ENCODE results near the gene MAST1. TPM values are rescaled to one million over a fixed set of nuclear protein-coding genes. Genes with fewer than 3 reads are reported as not detected.
A peak's percentile ranks its signal among the peaks of the same experiment; 100 is the strongest.

The MAST1 gene
- total RNA-seq, 4 donors from 2014 or later: 0.56 TPM; not detected in 3

DNA sequence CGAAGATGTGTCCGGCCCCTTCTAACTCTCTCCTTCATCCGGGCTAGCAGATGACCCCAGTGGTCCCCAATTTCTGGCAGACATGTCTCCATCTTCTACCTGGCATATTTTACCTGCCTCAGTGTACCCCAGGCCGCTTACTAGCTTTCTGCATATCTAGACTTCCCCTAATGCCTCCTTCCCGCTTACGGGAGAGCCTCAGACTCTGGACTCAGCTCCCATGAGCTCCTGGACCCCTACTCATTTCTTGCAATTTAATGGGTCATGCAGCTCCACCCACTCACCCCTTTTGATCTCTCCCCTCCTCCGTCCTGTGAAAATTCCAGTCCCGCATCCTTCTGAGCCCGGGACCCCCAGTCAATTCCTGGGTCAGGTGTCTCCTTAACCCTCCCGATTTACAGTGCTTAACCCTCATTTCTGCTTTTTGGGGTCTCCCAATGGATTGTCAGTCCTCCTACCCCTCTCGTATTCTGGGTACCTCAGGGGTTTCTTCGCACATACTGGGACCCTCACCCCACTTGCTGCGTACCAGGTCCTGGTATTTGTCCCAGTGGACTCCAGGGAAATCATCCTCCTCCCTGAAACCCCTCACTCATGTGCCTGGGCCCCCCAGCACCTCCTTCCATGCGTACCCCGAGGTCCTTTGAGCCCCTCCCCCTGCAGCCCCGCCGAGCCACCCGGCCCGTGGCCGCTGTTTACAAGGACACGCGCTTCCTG is 47.5 kb upstream of the MAST1 start:
- peak overlapping the region in 2 of 3 donors; percentile 19 to 90 for H3K4me3 ChIP-seq (replicated peaks in 1 of 3)
- H3K4me1 ChIP-seq: peaks cover 42 to 50% of the 10 kb centered on the region in 2 donors
- WGBS, 2 donors: 4 to 5% methylated on average over 17 to 22 of the region's 22 CpGs
- no peaks in the 10 kb centered on the region for H3K9me3 ChIP-seq
- intact Hi-C loops (cut with DNase I): no loop called here
- DNase-seq: peak in 1 of 2 donors; percentile 20
- peak overlapping the region; percentile 96 to 99 (median 96) for H3K27ac ChIP-seq
- TF ChIP-seq, protein P1, sequence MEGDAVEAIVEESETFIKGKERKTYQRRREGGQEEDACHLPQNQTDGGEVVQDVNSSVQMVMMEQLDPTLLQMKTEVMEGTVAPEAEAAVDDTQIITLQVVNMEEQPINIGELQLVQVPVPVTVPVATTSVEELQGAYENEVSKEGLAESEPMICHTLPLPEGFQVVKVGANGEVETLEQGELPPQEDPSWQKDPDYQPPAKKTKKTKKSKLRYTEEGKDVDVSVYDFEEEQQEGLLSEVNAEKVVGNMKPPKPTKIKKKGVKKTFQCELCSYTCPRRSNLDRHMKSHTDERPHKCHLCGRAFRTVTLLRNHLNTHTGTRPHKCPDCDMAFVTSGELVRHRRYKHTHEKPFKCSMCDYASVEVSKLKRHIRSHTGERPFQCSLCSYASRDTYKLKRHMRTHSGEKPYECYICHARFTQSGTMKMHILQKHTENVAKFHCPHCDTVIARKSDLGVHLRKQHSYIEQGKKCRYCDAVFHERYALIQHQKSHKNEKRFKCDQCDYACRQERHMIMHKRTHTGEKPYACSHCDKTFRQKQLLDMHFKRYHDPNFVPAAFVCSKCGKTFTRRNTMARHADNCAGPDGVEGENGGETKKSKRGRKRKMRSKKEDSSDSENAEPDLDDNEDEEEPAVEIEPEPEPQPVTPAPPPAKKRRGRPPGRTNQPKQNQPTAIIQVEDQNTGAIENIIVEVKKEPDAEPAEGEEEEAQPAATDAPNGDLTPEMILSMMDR (IDR thresholded peaks at IDR 0.05): no peak
- TF ChIP-seq POLR2A (IDR thresholded peaks at IDR 0.05): no peak
- H3K27me3 ChIP-seq: no peaks in the 10 kb centered on the region
- H3K36me3 ChIP-seq: peaks cover 0 to 16% of the 10 kb centered on the region in 2 donors

DNA sequence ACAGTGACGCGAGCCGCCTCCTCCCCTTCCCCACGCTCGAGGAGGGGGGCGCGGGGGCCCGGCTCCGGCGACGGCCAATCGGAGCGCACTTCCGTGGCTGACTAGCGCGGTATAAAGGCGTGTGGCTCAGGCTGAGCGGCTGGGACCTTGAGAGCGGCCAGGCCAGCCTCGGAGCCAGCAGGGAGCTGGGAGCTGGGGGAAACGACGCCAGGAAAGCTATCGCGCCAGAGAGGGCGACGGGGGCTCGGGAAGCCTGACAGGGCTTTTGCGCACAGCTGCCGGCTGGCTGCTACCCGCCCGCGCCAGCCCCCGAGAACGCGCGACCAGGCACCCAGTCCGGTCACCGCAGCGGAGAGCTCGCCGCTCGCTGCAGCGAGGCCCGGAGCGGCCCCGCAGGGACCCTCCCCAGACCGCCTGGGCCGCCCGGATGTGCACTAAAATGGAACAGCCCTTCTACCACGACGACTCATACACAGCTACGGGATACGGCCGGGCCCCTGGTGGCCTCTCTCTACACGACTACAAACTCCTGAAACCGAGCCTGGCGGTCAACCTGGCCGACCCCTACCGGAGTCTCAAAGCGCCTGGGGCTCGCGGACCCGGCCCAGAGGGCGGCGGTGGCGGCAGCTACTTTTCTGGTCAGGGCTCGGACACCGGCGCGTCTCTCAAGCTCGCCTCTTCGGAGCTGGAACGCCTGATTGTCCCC is 46.8 kb upstream of the MAST1 start, which contains the start of gene JUNB:
Gene JUNB (plus strand): TSS at position 142 of the 706 bp plus-strand sequence. CDS start 286 bp downstream, at position 428.
- intact Hi-C loops (cut with DNase I): no loop called here
- H3K4me1 ChIP-seq: peaks cover 41 to 50% of the 10 kb centered on the region in 2 donors
- H3K27ac ChIP-seq: peak within 1 kb of the TSS; percentile 96 to 99 (median 96)
- no peaks in the 10 kb centered on the region for H3K27me3 ChIP-seq
- WGBS, 2 donors: 0 to 3% methylated on average over 14 to 29 of the region's 73 CpGs
- TF ChIP-seq, protein P1 (IDR thresholded peaks at IDR 0.05): no peak
- TF ChIP-seq POLR2A (IDR thresholded peaks at IDR 0.05): peak; percentile 100
- H3K4me3 ChIP-seq (replicated peaks in 1 of 3): peak within 1 kb of the TSS; percentile 81 to 100 (median 90)
- no peaks in the 10 kb centered on the region for H3K9me3 ChIP-seq
- peak; percentile 97 for DNase-seq
- H3K36me3 ChIP-seq: peaks cover 0 to 16% of the 10 kb centered on the region in 2 donors

DNA sequence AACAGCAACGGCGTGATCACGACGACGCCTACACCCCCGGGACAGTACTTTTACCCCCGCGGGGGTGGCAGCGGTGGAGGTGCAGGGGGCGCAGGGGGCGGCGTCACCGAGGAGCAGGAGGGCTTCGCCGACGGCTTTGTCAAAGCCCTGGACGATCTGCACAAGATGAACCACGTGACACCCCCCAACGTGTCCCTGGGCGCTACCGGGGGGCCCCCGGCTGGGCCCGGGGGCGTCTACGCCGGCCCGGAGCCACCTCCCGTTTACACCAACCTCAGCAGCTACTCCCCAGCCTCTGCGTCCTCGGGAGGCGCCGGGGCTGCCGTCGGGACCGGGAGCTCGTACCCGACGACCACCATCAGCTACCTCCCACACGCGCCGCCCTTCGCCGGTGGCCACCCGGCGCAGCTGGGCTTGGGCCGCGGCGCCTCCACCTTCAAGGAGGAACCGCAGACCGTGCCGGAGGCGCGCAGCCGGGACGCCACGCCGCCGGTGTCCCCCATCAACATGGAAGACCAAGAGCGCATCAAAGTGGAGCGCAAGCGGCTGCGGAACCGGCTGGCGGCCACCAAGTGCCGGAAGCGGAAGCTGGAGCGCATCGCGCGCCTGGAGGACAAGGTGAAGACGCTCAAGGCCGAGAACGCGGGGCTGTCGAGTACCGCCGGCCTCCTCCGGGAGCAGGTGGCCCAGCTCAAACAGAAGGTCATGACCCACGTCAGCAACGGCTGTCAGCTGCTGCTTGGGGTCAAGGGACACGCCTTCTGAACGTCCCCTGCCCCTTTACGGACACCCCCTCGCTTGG is 46.1 kb upstream of the MAST1 start:
- Histone ChIP-seq H3K27ac (peak overlapping the region; percentile 96 to 99 (median 96)), H3K27me3 (no peaks in the 10 kb centered on the region), H3K4me3 (replicated peaks in 1 of 3) (peak overlapping the region; percentile 81 to 100 (median 90)), H3K9me3 (no peaks in the 10 kb centered on the region), H3K36me3 (peaks cover 0 to 16% of the 10 kb centered on the region in 2 donors), H3K4me1 (peaks cover 34 to 43% of the 10 kb centered on the region in 2 donors)
- 0% methylated on average over 6 to 10 of the region's 84 CpGs for WGBS, 2 donors
- TF ChIP-seq, protein P1 (IDR thresholded peaks at IDR 0.05): no peak
- peak in 1 of 2 donors; percentile 77 for TF ChIP-seq POLR2A (IDR thresholded peaks at IDR 0.05)
- intact Hi-C loops (cut with DNase I): no loop called here
- peak; percentile 63 to 80 for DNase-seq

DNA sequence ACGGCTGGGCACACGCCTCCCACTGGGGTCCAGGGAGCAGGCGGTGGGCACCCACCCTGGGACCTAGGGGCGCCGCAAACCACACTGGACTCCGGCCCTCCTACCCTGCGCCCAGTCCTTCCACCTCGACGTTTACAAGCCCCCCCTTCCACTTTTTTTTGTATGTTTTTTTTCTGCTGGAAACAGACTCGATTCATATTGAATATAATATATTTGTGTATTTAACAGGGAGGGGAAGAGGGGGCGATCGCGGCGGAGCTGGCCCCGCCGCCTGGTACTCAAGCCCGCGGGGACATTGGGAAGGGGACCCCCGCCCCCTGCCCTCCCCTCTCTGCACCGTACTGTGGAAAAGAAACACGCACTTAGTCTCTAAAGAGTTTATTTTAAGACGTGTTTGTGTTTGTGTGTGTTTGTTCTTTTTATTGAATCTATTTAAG is 45.4 kb upstream of the MAST1 start:
- TF ChIP-seq, protein P1 (IDR thresholded peaks at IDR 0.05): no peak
- TF ChIP-seq POLR2A (IDR thresholded peaks at IDR 0.05): no peak
- Histone ChIP-seq H3K27ac (peak overlapping the region; percentile 96 to 99 (median 96)), H3K4me3 (replicated peaks in 1 of 3) (peak overlapping the region; percentile 81 to 100 (median 90)), H3K9me3 (no peaks in the 10 kb centered on the region), H3K27me3 (no peaks in the 10 kb centered on the region), H3K4me1 (peaks cover 28 to 37% of the 10 kb centered on the region in 2 donors), H3K36me3 (peaks cover 0 to 16% of the 10 kb centered on the region in 2 donors)
- 0 to 1% methylated on average over 21 to 22 of the region's 22 CpGs for WGBS, 2 donors
- intact Hi-C loops (cut with DNase I): no loop called here
- DNase-seq: no peak

Measured in thyroid gland (tissue), 4 donors.